ENCODE results near the gene RAD51B.

RAD51B gene

DNA sequence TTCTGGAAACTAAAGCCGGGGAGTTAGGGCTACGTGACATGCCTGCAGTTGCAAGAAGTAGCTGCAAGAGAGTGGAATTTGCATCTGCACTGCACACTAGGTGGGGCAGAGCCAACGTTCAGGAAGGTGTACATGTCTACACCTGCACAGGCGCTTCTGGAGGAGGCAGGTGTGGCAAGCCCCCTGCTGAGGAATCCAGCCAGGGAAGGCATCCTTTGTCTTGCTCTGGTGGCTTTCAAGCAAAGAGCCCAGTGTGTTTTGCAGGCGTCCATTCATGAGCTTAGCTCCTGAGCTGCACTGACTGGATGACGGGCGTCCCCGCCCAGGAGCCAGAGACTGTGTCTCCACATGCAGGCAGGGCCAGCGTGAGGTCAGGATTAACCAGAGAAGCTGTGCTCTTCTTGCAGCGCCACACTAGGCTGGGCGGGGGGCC is 856.9 kb downstream of the RAD51B start:
- TF ChIP-seq, protein P1, sequence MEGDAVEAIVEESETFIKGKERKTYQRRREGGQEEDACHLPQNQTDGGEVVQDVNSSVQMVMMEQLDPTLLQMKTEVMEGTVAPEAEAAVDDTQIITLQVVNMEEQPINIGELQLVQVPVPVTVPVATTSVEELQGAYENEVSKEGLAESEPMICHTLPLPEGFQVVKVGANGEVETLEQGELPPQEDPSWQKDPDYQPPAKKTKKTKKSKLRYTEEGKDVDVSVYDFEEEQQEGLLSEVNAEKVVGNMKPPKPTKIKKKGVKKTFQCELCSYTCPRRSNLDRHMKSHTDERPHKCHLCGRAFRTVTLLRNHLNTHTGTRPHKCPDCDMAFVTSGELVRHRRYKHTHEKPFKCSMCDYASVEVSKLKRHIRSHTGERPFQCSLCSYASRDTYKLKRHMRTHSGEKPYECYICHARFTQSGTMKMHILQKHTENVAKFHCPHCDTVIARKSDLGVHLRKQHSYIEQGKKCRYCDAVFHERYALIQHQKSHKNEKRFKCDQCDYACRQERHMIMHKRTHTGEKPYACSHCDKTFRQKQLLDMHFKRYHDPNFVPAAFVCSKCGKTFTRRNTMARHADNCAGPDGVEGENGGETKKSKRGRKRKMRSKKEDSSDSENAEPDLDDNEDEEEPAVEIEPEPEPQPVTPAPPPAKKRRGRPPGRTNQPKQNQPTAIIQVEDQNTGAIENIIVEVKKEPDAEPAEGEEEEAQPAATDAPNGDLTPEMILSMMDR (IDR thresholded peaks at IDR 0.05; ENCODE audit: poor library complexity, severe bottlenecking), result peak; percentile 44
- peak; percentile 92 for ATAC-seq (ENCODE audit: low read depth)
- Histone ChIP-seq H3K27ac (ENCODE audit: poor library complexity, severe bottlenecking) (peak overlapping the region; percentile 100), H3K9me3 (ENCODE audit: severe bottlenecking) (no peaks in the 10 kb centered on the region), H3K4me1 (ENCODE audit: insufficient read depth, poor library complexity, severe bottlenecking) (peaks cover 38% of the 10 kb centered on the region), H3K4me3 (ENCODE audit: severe bottlenecking) (no peak overlapping the region), H3K27me3 (ENCODE audit: insufficient read depth, poor library complexity, severe bottlenecking) (no peaks in the 10 kb centered on the region), H3K36me3 (ENCODE audit: low read depth) (no peaks in the 10 kb centered on the region)
- DNase-seq (ENCODE audit: low spot score), result peak; percentile 99

DNA sequence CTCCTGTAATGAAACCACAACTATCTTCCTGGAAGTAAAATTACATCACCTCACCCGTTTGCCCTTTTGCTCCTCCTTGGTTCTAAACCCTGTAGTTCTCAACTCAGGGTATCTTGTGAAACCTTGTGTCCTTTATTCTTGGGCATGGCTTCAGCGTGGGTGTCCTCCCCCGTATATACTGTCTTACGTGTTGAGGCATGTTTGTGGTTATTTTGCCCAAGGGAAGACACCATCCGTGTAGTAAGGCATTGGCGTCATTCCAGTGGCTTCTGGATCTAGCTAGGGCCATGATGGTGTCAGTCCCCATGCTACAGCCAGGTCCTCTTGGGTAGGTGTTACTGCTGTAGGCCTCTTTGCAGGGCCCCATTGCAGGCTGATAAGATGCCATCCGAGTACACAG is 857.9 kb downstream of the RAD51B start:
- peak overlapping the region; percentile 100 for H3K27ac ChIP-seq (ENCODE audit: poor library complexity, severe bottlenecking)
- H3K36me3 ChIP-seq (ENCODE audit: low read depth), result no peaks in the 10 kb centered on the region
- ATAC-seq (ENCODE audit: low read depth) (peak; percentile 17; the same call in 2 of the 3 replicates), DNase-seq (ENCODE audit: low spot score) (no peak)
- no peaks in the 10 kb centered on the region for H3K27me3 ChIP-seq (ENCODE audit: insufficient read depth, poor library complexity, severe bottlenecking)
- H3K9me3 ChIP-seq (ENCODE audit: severe bottlenecking), result no peaks in the 10 kb centered on the region
- no peak overlapping the region for H3K4me3 ChIP-seq (ENCODE audit: severe bottlenecking)
- peaks cover 48% of the 10 kb centered on the region for H3K4me1 ChIP-seq (ENCODE audit: insufficient read depth, poor library complexity, severe bottlenecking)
- TF ChIP-seq, protein P1 (IDR thresholded peaks at IDR 0.05; ENCODE audit: poor library complexity, severe bottlenecking), result no peak

DNA sequence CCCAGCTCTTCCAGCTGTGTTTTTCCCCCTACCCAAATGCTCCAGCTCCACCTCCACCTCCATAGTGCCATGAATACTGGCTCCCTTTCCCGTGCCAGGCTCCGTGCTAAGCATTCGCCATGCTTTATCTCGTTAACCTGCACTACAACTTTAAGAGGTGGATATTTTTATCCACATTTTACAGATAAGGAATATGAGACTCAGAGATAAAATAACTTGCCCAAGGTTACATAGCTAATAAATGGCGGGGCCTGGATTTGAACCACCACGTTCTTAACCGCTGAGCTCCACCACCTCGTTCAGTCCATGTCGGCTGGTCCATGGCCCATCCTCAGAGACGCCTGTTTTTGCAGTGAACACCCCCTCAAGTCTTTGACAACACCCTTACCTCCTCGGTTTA is 858.3 kb downstream of the RAD51B start:
- no peaks in the 10 kb centered on the region for H3K36me3 ChIP-seq (ENCODE audit: low read depth)
- no peak for ATAC-seq (ENCODE audit: low read depth)
- peaks cover 51% of the 10 kb centered on the region for H3K4me1 ChIP-seq (ENCODE audit: insufficient read depth, poor library complexity, severe bottlenecking)
- H3K4me3 ChIP-seq (ENCODE audit: severe bottlenecking), result no peak overlapping the region
- TF ChIP-seq, protein P1 (IDR thresholded peaks at IDR 0.05; ENCODE audit: poor library complexity, severe bottlenecking), result no peak
- DNase-seq (ENCODE audit: low spot score), result no peak
- H3K9me3 ChIP-seq (ENCODE audit: severe bottlenecking), result no peaks in the 10 kb centered on the region
- peak overlapping the region; percentile 100 for H3K27ac ChIP-seq (ENCODE audit: poor library complexity, severe bottlenecking)
- no peaks in the 10 kb centered on the region for H3K27me3 ChIP-seq (ENCODE audit: insufficient read depth, poor library complexity, severe bottlenecking)

DNA sequence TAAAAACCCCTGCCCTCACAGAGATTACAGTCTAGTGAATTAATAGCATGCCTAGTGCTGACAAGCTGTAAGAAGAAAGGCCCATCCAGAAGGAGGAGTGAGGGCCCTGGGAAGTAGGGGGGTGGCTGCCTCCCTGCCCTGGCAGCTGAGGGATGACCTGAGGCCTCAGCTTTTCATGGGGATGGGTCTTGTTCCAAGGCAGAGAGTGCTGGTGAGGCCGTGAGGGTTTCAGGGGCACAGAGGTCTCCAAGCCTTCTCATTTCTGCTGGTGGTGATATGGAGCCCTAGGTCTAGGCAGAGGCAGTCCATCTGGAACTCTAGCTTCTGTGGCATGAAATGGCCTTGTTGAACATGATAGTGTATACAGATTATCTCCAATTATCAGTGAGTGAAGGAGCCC is 858.9 kb downstream of the RAD51B start:
- TF ChIP-seq, protein P1 (IDR thresholded peaks at IDR 0.05; ENCODE audit: poor library complexity, severe bottlenecking), result no peak
- DNase-seq (ENCODE audit: low spot score) (no peak), ATAC-seq (ENCODE audit: low read depth) (no peak)
- Histone ChIP-seq H3K36me3 (ENCODE audit: low read depth) (no peaks in the 10 kb centered on the region), H3K4me3 (ENCODE audit: severe bottlenecking) (no peak overlapping the region), H3K27me3 (ENCODE audit: insufficient read depth, poor library complexity, severe bottlenecking) (no peaks in the 10 kb centered on the region), H3K9me3 (ENCODE audit: severe bottlenecking) (no peaks in the 10 kb centered on the region), H3K27ac (ENCODE audit: poor library complexity, severe bottlenecking) (peak overlapping the region; percentile 100), H3K4me1 (ENCODE audit: insufficient read depth, poor library complexity, severe bottlenecking) (peaks cover 56% of the 10 kb centered on the region)

DNA sequence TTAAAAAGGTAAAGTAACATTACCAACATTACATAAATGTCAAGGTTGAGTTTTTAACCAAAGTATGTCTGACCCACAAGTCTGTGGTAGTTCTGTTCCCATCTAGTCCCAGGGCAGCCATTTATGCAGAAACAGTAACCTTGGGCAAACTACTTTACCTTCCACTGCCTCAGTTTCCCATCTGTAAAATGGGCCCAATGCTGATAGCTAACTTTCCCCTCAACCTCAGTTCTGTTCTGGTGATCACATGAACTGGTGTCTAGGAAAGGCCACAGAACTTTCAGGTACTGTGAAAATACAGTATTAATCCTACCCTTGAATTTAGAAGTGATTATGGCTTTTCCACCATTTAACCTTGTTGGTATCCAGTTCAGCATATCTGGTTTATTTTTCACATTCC is 859.7 kb downstream of the RAD51B start:
- no peak for DNase-seq (ENCODE audit: low spot score)
- TF ChIP-seq, protein P1 (IDR thresholded peaks at IDR 0.05; ENCODE audit: poor library complexity, severe bottlenecking), result no peak
- Histone ChIP-seq H3K27me3 (ENCODE audit: insufficient read depth, poor library complexity, severe bottlenecking) (no peaks in the 10 kb centered on the region), H3K9me3 (ENCODE audit: severe bottlenecking) (no peaks in the 10 kb centered on the region), H3K27ac (ENCODE audit: poor library complexity, severe bottlenecking) (peak overlapping the region; percentile 100), H3K4me1 (ENCODE audit: insufficient read depth, poor library complexity, severe bottlenecking) (peaks cover 62% of the 10 kb centered on the region), H3K4me3 (ENCODE audit: severe bottlenecking) (no peak overlapping the region), H3K36me3 (ENCODE audit: low read depth) (no peaks in the 10 kb centered on the region)
- ATAC-seq (ENCODE audit: low read depth), result no peak

Measured in RWPE2 (cell line).